Glomerular visceral epithelial cell (primary cell): ENCODE data around the gene POLK.

Experiments
- DNase-seq: peaks from one replicate; pipeline ENCODE4 v3.0.0-alpha.2; 2016; ENCODE audit errors: extremely low spot score

Gene POLK

DNA sequence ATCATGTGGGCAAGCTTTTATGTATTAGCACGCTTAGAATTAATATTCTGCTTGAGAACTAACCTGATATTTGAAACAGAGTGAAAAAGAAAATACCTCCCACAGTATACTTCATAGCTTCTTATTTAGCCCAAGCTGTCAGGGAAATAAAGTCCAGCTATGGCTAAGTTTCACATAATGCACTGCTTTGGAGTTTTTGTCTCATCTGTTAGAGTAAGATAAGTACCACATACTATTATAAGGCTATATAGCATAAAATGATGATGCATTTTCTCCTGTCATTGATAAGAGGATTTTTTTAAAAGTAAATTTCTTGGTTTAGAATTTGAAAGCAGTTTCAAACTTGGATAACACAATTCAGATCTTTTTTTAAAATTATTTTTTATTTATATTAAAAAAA is 97.2 kb downstream of the POLK start:
- DNase-seq, result no peak

DNA sequence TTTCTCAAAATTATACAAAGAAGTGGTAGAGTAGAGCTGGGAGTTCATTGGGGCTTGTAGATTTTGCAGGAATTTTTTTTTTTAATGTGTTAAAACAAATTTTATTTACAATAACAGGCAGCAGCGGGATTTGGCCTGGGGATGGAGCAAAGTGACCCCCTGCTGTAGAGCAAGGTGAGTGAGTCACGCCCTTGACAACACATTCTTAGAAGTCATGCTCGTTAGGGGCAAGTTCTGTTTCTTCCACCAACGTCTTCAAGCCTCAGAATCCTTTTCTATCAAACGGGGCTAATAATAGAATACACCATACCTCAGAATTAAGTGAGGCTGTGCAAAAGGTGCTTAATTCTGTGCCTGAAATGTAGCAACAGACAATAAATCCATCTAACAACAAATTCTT is 98.5 kb downstream of the POLK start:
- no peak for DNase-seq

DNA sequence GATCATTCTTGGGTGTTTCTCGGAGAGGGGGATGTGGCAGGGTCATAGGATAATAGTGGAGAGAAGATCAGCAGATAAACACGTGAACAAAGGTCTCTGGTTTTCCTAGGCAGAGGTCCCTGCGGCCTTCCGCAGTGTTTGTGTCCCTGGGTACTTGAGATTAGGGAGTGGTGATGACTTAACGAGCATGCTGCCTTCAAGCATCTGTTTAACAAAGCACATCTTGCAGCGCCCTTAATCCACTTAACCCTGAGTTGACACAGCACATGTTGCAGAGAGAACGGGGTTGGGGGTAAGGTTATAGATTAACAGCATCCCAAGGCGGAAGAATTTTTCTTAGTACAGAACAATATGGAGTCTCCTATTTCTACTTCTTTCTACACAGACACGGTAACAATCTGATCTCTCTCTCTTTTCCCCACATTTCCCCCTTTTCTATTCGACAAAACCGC is 99.2 kb downstream of the POLK start:
- peak; percentile 43 for DNase-seq

DNA sequence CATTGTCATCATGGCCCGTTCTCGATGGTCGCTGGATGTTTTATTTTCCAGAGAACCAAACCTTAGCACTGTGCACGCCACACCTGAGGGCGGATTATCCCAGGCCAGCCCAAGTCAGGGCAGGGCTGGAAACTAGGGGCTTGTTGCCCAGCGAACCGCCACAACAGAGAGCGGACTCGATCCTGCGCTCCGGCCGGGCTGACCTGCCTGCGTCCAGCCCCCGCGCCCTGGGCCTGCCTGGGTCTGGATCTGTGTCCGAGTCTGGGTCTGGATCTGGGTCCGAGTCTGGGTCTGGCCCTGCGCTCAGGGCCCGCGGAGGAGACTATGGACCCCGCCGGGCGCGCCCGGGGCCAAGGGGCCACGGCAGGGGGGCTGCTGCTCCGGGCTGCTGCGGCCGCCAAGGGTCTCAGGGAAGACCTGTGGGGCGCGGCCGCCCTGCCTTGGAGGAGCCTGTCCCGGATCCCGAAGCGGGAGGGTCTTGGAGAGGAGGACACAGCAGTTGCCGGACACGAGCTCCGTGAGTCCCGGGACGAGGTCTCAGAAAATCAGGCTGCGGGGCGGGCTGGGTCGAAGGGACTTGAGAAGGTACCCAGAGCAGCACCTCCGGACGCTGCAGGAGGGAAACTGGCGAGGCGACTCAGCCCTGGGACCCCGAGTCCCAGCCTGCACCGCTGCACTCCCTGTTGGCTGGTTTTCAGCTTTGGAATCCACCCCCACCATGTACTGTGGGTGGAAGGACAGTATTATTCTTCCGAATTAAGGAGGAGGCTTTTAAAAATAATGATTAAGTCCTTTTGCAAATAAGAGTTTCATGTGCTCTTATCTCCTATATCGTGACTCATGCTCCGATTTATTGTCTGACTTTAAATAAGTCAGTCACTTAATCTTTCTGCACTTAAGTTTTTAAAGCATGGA is 99.9 kb downstream of the POLK start, which contains the start of gene ANKDD1B:
Gene ANKDD1B (plus strand): TSS at position 143 of the 915 bp plus-strand sequence. CDS start 182 bp downstream, at position 325.
- DNase-seq, result peak; percentile 45

DNA sequence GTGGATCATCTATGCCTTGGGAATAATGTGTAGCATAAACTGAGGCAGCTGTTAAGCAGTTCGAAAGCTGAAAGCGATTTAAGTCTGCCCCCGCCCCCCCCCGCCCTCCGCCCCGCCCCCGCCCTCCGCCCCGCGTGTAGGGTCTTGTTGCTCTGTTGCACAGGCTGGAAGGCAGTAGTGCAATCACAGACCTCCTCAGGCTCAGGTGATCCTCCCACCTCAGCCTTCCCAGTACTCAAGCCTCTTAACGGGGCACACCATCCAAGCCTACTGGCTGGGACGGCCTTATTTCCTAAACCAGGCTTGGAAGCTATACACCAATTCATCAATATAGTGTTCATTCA is 100.5 kb downstream of the POLK start:
- peak; percentile 8 for DNase-seq

DNA sequence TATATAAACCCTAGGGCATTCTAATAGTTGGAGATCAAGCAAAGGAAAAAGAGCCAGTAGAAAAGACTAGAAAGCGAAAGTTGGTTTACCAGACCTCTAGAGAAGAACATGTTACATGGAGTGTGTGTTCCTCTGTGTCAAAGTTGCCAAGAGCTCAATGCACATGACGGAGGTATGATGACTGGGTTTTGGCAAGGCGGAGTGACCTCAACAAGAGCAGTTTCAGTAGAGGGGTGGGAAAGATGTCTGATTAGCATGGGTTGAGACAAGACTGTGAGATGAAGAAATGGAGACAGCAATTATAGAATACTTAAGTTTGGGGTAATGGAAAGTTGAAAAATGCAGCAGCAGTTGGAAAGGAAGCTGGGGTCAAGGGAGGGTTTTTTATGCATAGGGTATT is 101.2 kb downstream of the POLK start:
- DNase-seq, result no peak

DNA sequence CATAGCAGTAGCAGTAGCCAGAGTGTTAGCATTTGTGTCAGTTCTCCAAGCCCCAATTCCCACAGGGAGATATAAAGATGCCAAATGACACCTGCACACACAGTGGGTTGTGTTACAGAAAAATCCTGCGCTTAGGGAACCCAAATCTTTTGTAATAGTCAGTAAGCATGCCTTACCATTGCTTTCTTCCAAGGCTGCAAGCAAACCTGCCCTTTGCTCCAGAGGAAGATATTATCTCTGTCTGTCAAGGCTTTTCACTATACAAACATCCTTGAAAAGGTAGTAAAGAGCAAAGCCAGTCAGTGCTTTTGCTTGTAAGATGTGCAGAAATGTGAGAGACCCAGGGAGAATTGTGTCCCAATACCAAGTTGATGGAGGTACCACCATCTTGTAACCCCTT is 102.5 kb downstream of the POLK start:
- DNase-seq, result no peak

DNA sequence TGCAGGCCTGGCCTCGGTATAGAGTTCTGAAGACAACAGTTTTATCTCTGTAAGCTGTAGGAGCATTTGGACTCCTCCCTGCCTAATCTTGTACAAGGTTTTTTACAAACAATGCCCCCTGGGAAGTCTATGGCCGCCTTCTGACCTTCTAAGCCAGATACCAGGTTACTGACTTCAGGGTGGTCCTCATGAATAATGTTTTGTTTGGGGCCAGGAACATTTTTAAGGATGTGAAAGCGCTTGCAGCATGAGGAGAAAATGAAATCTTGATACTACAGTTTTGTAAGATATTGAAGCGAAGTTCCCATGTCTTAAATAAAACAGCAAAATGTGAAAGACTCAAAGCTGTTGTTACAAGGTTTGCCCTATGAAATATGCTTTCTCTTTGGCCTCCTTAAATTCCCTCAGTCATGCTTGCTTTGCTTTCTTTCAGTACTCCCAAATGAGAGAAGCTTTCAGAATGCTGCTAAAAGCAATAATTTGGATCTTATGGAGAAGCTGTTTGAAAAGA is 104.7 kb downstream of the POLK start:
- no peak for DNase-seq

DNA sequence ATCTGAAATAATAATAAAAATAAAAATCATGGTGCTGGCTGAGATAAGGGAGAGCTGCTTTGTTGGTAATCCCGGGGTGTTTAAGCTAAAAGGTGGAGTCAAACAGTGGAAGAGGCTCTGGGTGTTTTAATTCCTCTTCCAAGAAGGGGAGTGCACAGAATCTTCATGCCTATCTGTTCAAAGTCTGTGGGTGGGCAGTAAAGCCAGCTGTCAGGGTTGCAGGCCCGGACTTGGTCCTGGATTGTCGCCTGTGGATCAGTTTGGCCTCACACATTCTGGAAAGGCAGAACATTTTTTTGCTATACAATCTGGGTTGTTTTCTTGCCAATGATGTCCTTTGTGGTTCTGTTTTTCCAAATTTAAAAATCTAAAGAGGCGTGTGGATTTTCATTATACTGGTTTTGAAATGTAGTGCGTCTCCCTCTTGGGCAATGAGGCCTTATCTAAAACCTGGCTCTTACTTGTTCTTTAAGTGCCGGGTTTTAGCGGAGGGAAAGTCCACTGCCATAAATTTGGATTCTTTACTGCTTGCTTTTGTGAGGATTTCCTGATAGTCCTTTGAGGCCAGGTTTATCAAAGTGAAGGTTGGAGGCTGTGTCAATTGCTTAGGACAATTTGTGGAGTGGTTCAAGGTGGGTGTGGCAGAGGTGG is 105.4 kb downstream of the POLK start:
- no peak for DNase-seq

DNA sequence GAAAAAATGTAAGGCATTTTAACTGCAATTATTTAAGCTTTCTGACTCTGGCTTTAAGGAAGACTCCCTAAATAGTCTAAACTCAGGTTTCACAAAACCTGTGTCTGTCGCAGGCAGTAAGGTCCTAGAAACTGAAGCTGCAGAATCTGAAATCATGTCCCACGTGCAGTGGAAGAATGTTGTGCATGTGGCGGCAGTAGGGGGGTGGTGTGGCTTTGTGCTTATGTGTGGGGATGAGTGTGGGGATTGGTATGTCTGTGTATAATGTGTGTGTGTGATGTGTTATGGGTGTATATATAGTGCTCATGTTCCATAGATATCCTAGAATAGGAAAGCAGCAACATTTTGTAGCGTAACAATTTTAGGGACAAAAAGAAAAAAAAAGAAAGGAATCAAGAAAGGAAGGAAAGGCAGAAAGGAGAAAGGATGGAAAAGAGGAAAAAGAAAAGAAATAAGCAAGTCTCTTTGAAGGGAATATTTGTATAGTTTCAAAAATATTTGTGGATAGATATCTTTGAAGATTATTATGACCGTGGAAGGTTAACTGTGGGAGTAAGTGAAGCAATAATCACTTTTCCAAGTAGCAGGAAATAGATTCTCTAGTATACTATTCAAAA is 106.2 kb downstream of the POLK start:
- peak; percentile 12 for DNase-seq

DNA sequence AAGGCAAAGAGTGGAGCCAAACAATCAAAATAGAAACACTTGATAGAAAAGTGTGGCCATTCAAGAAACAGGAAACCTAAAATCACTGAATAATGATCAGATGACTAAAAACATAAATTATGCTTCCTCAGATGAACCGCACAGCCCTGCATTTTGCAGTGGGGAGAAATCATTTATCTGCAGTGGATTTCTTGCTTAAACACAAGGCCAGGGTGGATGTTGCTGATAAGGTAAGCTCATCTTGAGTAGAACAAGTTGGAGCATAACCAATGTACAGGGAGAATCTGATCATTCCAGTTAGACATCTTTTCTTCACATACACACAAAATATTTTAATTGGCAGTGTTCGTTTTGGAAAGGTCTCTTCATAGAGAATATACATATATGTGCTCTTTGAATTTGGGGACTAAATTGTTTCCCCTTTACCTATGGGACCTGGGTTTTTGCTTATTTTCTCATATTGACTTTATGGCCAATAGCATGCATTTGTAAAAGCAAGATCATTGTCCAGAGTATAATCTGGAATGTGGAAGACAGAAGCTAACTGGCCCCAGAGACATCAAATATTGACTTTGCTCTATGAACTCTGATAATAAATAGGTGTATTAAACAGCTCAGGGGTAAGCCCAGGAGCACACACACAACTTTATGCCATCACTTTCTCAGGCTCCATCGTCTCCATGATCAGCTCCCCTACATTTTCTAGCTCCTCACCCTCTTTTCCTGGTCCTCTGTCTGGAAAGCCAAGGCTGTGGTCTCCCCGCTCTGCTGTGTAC is 108.7 kb downstream of the POLK start:
- no peak for DNase-seq

DNA sequence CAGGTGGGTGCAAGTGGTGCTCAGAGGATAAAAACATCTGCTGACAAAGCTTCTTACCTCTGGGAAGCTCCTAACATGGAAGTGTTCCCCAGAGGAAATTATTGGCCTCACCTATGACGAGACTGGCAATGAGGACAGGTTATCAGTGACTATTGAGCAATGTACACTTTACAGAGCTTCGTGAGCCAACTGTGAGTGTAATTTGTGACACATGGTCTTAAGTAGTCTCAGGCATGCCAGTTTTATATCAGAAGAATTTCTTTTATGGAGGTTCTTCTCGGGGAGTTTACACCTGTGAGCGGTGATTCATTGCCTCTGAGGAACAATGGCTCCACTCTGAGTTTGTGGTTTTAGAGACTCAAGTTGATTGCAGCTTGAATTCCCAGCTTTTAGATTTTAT is 110.9 kb downstream of the POLK start:
- peak; percentile 48 for DNase-seq

DNA sequence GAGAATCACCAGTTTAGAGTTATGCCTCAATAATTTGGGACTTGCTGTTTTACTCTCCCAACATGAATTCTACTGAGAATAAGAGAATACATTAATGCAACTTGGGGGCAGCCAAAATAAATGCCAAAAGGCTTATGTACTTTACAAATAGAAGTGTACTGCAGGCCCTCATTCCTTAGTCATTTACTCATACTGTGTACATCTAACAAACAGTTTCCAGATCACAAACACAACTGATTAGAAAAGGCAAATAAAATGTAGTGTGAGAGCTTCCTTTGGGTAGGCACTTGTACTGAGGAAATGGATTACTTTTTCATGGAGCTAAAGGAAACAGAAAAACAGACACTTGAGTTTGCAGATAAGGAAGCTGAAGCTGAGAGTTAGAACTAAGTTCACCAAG is 112.2 kb downstream of the POLK start:
- no peak for DNase-seq

DNA sequence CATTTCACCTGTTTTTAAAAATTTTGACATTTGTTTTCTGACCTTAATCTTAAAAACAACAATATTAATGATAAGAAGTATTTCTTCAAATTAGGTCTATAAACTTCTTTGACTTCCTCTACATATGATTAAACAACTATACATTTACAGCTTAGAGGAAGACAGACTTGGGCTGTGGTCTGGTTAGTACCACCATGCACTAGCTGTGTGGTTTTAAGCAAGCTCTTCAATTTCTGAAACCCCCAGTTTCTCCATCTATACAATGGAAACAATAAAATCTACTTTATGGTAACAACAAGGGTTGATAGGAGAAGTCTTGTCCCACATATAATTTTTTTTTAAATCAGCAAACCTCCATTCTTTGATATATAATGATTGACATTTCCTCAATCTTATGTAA is 115.3 kb downstream of the POLK start:
- DNase-seq, result no peak

DNA sequence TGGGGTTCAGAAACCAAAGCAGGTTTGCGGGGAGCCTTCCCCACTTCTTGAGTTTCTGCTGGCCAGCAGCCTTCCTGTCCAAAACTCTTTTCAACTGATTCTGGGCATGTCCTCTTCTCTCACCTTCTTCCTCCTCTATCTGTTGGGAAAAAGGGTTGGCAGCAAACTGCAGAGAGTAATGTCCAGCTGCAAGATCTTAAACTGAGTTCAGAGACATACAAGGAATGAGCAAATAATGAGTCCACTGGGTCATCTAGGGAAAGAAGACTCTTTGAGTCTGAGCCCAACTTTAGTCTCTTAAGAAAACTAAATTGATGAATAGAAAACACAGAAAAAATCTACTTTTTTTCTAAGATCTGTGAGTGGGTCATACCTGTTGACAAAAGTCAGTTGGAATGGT is 116.1 kb downstream of the POLK start:
- no peak for DNase-seq

DNA sequence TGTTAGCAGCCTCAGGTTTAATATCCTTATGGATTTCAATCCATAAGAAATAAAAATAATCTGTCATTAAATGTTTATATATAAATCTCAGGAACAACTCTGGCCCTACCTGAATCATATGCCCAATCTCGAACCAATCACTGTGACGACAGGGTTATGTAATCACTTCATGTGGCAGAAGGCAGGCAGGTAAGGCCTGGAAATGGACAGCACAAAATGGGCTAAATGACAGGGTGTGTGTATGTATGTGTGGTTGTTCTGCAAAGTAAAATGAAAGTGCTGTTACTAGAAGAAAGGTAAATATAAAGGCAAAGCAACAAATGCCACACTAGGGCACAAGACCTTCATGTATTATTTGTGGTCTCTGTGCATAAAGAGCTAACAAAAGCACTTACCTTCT is 119.2 kb downstream of the POLK start:
- DNase-seq, result no peak

DNA sequence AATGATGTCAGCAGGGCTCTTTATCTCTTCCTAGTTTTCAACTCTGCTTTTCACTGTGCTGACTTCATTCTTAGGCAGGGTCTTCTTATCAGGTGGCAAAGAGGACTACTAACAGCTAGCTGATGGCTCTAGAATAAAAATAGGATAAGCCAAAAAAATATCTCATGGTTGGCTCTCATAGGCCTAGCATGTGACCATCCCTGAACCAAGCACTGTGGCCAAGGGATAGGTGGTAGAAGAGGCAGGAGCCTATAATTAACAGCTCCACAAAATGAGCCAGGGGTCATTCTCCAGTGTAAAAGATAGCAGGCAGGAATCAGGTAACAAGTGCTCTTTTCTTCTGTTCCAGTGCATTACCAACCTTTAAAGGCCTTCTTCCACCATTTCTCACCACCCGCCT is 120.6 kb downstream of the POLK start:
- DNase-seq, result no peak

DNA sequence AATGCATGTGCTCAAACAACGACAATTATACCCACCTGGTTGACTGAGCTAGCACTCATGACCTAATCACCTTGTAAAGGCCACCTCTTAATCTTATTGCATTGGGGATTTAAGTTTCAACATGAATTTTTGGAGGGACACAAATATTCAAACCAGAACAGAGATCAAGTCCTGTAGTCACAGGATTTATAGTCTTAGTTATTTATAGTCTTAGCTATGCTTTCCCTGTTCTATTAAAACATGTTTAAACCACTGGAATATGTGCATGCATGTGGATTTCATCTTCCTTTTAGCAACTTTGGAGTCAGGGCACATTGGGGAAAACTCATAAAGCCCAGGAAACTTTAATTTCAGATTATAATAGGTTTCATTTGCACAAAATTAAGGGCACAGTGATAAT is 126.3 kb downstream of the POLK start:
- DNase-seq, result no peak

DNA sequence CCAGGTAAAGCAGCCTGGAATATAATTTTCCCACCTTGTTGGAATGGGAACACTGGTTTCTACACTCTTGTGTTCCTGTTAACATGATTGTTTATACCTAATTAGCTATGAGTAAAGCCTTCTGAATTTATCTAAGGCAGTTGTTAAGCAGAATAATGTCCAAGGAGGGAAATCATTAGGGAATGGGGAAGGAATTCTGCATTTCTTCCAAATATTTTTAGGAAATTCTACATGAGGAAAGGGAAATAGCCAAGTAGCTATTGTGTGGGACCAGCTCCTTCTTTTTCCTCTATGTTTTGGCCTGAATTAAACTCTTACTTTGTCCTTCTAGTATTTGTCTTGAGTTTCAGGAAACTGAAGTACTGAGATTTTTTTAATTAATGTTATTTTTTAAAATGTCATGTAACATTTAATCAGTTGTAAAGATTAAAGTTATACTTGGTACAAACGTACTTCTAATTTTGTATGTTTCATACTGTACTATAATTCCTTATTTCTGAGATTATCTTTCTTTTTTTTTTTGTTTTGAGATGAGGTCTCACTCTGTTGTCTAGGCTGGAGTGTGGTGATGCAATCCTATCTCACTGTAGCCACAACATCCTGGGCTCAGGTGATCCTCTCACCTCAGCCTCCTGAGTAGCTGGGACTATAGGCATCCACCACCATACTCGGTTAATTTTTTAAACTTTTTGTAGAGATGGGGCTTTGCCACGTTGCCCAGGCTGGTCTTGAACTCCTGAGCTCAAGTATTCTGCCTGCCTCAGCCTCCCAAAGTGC is 128.0 kb downstream of the POLK start:
- DNase-seq, result peak; percentile 35

DNA sequence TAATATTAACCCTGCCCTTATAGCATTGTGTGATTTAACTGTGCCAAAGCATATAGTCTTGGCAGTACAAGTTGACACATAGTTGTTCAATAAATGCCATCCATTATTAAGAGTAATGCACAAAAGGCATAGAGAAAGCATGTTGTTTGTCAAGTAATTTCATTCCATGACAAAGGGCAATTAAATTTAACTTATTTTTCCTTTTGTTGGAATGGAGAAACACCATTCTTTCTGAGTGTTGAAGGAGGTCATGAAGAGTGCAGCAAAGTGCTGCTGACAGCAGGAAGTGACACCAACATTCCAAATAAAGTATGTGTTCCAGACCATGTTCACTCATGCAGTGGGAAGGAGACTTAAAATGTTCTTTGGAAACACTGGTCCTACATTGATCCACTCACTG is 128.7 kb downstream of the POLK start:
- peak; percentile 81 for DNase-seq

DNA sequence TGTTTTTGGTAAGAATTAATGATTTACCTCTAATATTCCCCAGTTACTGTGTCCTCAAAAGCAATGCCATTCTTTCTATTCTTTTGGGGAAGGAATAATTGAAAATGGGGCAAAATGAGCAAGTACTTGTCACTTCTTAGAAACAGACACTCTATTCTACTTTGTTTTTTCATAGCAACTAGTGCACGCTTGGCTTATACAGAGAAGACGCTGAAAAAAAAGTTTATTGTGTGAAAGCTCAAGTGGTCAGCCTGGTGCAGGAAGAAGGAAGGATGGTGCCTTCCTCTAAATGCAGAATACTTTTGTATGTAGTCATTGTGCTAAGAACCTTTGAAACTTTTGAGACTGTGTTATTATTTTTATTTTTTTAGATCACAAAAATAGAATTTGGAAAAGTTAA is 129.1 kb downstream of the POLK start:
- peak; percentile 47 for DNase-seq
